Activated CD8-positive, alpha-beta memory T cell treated with anti-CD3 and anti-CD28 coated beads for 24 hours (primary cell): ENCODE data around the gene XAB2.

Source experiments
- DNase-seq: peaks from one replicate; pipeline ENCODE4 v3.0.0-alpha.2; 2020

The XAB2 gene

DNA sequence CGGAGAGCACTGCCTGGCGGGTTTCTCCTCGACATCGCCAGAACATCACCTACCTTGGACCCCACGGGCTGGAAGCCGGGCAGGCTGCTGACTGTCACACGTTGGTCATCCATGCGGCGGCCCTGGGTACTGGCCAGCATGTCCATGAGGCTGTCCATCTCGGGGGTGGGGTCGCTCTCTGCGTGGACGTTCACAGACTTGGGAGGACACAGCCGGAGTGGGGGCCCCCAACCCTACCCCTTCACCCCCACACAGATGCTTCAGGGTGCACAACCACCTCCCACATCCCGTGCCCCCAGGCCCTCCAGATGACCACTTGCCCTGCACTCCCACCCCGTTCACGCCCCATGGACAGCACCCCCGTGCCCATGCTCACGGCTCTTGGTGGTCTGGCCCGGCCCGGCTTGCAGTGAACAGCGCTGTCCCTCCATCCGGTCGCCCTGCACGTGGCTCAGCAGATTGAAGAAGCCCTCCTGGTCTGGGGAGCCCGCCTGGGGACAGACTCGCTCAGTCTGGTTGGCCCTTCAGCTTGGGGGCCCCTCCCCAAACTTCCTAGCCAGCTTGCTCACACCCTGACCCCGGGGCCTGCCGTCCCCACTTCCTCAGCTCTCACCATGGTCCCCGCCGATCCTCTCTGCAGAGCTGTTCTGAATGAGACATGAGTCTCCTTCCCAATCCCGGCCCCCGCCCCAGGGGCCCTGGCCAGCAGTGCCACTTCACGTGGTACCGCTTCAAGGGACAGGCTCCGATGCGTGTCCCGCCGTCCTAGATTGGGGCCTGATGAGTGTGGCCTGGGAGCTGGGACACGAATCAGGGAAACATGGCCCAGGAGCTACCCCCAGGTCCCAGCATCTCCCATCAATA, 3.2 kb upstream of the XAB2 start:
- no peak for DNase-seq

DNA sequence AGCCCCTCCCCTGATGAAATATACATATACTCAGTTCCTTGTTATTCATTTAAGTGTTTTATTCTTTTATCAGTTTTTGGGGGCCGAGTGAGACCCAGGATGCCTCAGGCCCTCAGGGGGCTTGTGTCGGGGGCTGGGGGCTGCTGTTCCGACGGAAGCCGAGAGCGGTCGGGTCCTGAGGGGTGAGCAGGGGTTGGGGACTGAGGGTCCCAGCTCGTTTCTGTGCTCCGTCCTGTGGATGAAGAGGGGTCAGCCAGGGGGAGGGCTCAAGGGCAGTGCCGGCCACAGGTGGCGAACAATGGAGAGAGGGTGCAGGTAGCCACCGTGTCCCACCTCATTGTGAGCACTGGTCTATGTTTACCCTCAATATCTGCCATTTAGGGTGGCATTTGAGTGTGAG, 2.2 kb upstream of the XAB2 start:
- no peak for DNase-seq

DNA sequence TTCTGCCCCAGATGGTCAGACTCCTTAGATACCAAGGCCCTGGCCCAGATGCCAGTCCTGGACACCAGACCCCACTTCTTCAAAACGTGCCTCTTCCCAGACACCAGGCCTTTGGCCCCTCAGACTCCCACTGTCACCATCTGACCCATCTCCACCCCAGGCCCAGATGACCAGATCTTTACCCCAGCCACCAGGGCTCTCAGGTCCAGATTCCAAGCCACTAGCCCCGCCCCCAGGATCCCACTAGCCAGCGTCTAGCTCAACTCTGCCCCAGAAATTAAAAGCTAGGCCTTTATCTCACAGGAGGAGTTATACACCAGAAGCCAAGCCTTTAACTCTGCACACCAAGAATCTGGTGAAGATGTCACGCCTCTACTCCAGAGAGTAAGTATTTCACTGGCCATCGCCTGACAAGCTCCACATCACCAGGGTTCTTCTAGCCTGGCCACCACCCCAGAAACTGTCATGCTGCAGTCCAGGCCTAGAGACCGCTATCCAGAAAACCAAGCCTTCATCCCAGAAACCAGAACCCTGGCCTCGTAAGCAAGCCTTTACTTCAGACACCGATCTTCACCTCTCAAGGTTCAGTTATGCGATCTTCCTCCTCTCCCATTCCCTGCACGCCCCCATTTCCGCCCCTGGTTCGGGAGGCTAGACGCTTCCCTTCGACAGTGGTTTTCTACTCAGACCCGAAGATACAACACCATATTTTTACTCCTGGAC, 595 bp downstream of the XAB2 start:
- DNase-seq, result no peak

DNA sequence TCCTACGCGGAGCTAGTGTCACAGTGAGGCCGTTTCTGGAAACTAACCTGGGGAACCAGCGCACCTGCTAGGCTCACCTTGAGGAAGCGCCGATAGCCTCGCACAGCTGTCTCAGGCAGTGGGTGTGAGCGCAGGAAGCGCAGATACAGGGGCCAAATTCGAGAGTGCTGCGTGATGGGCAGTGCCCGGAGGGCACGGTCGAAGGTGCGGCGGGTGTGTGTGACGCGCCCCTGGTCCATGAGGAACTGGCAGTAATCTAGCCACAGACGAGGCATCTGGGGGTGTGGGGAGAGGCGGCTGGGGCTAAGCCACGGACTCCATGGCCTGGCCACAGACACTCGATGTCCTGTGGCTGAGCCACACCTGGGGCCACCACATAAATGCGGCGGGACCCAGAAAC, 2.2 kb downstream of the XAB2 start:
- no peak for DNase-seq

DNA sequence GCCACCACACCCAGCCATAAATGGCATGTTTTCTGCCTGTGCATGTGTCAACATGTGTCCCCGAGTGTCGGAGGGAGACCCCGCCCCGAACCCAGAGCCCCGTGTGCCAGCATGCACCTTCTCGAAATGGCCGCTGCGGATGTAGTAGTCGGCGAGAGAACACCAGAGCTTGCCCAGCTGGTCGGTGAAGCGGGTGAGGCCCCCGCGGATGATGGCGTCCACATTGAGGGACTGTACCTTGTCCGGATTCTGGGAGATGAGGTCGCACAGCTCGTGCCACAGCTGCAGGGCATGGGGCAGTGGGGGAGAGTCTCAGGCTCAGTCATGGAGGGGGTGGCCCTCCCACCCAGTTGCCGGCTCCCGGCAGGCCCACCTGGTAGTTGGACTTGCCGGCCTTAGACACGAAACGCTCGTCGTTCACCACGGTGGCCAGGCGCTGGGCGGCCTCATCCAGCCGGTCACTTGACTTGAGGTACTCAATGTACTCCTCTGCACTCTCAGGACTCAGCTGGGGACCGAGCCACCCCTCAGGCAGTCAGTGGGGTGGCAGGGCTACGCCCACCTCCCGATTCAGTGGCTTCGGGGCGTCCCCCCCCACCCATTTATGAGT, 3.5 kb downstream of the XAB2 start:
- DNase-seq, result no peak

DNA sequence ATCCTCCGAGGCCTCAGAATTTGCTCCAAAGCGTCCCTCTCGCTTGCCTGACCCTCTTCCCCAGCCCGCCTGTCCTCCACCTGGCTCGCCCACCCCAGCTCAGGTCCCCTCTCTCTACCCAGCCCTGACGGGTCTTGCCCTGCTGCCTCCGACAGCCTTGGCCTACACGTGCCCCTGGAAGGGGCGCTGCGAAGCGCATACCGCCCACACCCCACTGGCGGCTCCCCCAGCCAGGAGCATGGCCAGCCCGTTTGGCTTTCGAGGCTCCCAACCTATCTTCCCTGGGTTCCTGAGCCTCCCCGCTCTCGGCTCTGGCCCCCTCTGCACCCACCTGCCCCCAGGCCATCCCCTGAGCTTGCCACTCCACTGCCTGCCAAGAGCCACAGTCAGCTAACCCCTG, 4.5 kb downstream of the XAB2 start:
- no peak for DNase-seq

DNA sequence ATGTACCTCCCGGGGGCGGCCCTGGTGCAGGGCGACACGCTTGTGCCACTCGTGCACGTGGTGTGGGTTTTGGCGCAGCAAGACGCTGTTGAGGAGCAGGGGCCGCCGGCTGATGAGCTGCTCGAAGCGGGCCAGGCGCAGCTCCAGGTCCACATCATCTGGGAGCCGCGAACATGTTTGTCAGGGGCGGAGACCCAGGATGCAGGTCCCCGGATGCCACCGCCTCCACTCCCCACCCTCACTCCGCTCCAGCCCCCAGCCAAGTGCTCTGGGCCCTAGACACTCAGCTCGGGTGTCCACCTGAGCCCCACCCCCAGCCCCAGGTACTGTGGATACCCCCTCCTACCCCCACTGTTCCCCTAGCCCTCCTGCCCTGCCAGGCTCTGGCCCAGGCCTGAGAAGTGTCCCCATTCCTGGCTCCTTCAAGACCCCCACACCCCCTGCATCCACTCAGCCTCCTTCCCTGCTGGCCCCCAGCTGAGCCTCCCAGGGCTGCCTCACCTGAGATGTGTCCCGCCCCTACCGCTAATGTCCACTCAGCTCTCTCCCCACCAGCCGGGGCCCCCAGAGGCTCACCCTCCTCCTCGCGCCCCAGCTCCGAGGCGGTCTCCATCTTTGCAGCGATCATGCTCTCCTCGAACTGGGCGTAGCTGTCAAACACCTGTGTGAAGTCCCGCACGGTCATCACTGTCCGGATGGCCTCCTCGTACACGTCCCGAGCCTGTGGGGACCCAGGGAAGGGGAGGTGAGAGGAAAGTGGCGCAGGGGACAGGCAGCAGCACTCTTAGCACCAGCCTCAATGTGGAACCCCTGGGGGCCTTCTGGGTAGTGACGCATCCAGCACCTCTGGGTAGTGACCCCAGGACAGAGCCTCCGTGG, 5.4 kb downstream of the XAB2 start:
- no peak for DNase-seq

DNA sequence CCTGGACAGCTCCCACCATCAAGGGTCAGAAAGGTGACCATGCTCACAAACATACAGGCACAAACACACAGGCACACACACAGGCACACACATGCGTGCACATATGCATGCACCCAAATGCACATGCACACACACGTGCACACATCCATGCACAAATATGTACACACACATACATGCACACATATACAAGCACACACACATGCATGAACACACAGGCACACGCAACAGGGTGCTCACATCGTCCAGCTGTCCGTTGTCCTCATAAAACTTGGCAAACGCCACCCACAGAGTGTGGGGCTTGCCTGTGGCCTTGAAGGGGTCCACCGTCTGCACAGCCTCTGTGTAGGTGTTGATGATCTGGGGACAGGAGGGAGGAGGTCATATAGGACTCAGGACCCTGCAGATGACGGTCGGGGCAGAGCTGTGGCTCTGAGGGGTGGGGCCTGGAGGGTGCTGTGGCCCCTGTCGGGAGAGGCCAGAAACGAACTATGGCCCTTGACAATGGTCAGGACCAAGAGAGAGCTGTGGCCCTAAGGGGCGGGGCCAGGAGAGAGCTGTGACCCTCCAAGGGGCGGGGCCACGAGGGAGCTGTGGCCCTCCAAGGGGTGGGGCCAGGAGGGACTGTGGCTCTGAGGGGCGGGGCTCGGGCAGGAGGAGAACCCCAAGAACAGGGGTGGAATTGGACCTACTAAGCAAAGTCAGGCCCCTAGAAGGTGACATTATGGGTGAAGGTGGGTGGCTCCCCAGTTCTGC, 6.2 kb downstream of the XAB2 start:
- no peak for DNase-seq

DNA sequence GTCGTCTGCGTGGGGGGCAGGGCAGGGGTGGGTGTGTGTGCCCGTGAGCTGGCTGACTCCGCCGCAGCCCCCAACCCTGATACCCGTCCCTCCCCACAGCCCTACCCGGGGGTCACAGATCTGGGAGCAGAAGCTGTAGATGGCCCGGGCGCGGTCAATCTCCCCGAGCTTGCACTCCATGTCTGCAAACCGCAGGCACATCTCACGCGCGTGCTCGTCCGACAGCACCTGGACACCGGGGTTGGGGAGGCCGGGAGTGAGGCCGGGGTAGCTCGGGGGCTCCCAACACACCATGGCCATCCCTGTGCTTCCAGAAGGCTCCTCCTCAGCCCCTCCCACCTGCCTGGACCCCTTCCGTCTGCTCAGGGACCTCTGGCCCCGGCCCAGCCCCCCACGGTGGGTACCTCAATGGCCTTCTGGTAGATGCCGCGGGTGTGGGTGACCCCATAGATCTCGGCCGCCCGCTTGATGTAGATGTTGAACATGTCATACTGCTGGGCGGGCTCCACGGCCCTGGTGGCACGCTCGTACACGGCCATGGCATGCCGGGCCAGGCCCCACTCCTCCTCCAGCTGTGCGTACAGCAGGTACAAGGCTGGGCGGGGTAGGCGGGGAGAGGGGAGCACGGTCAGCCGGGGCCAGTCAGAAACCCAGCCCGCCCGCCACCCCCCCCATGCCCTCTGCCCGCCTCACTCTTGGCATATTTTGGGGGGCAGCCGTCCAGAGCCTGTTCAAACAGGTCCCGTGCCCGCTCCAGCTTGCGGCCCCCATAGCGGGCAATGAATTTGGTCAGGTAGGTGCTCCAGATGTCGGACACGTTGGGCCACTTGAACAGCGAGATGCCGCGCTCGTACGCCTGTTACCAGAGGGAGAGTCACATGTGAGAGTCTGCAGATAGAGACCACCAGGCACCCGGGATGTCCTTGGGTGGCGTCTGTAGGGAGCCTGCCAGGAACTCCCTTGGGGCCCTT, 8.6 kb downstream of the XAB2 start:
- no peak for DNase-seq

DNA sequence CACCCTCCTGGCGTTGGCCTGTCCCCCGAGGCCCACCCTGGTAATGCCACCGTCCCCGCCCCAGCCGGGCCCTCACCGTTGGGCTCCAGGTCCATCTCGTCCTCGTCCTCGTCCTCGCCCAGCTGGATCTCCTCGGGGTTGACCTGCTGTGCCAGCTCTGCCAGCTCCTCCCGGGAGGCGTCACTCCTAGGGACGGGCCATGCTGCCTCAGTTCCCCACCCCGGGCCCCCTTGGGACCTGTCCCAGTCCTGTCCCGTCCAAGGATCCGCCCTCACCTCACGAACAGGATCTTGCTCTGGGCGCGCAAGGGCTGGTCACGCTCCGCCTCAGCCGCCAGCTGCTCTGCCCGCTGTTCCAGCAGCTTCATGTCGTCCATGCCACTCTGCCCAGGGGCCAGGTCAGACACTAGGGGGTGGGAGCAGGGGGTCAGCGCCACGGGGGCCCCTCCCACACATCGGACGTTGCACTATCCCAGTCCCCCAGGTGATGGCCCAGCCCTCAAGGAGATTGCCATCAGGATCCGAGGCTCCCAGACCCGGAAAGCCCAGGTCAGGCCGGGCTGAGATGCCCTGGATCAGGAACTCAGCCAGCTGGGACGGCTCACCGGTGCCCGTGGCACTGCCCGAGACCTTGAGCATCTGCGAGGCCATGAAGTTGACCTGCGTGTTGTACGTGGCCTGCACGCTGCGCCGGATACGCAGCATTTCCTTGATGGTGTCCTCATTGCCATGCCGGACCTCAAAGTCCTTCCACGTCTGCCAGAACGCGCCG, 9.5 kb downstream of the XAB2 start:
- no peak for DNase-seq

DNA sequence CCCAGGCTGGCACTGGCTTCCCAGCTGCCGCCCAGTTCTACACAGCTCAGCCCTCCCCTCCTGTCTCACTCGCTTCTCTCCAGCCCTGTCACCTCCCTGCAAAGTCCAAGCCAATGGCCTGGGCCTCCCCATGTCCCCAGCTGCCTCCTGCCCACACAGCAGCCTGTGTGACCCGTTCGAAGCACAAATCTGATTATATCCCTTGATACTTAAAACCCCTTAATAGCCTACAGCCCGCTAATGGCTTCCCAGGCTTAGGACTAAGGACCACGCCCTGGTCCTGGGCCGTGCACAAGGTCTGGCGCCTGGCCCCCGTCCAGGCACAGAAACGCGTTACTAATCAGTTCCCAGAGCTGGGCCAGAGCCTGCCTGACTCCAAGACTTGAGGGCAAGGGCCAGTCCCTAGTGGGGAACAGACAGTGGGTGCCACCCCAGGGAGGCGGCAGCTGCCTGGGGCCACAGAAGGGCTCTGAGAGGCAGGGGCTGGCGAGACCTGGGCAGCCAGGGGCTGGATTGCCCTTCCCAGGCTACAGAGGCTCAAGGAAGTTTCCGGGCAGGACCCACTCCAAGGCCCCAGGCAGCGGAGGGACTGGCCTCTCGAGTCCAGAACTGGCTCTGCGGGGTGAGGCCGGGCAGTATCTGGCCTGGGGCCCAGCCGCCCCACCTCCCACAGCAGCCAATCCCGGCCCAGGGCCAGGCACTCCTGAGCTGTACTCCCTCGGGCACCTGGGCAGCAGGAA, 10.4 kb downstream of the XAB2 start:
- no peak for DNase-seq

DNA sequence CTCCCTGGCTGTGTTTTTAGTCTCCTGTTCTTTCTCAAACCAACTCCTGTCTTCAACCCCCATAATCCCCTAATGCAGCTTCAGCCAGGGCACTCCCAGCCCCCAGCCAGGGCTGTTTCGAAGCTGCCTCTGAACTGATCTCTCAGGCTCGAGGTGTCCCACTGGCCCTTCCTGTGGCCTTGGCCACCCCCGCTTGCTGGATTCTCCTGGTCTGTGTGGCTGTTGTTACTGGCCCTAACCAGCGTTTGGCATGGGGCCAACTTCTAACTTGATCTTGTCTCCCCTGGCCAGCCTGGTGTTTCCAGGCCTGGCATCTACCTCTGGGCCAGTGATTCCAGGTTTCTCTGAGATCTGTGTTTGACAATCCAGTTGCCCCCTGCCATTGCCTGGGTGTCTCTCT, 11.0 kb downstream of the XAB2 start:
- no peak for DNase-seq

DNA sequence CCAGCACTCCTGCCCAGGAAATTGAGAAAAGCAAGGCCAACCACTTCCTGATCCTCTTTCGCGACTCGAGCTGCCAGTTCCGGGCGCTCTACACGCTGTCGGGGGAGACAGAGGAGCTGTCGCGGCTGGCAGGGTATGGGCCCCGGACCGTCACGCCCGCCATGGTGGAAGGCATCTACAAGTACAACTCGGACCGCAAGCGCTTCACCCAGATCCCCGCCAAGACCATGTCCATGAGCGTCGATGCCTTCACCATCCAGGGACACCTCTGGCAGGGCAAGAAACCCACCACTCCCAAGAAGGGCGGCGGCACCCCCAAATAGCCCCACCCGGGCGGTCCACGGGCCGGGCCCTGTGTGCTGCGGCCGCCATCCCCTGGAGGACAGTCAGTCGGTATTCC, 11.6 kb downstream of the XAB2 start:
- DNase-seq, result no peak

DNA sequence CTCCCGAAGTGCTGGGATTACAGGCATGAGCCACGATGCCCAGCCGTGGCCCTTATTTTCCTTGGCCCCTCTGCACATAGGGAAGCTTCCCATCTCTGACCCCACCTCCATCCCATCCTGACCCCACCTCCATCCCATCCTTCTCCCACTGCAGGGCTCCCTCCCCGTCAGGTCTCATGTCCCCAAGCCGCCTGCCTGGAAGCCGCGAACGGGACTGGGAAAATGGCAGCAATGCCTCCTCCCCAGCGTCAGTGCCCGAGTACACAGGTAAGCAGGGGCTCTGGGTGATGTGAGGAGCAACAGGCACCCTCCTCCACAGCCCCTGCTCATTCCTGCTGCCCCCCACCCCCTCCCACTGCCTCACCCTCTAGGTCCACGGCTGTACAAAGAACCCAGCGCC, 12.2 kb downstream of the XAB2 start:
- DNase-seq, result no peak

DNA sequence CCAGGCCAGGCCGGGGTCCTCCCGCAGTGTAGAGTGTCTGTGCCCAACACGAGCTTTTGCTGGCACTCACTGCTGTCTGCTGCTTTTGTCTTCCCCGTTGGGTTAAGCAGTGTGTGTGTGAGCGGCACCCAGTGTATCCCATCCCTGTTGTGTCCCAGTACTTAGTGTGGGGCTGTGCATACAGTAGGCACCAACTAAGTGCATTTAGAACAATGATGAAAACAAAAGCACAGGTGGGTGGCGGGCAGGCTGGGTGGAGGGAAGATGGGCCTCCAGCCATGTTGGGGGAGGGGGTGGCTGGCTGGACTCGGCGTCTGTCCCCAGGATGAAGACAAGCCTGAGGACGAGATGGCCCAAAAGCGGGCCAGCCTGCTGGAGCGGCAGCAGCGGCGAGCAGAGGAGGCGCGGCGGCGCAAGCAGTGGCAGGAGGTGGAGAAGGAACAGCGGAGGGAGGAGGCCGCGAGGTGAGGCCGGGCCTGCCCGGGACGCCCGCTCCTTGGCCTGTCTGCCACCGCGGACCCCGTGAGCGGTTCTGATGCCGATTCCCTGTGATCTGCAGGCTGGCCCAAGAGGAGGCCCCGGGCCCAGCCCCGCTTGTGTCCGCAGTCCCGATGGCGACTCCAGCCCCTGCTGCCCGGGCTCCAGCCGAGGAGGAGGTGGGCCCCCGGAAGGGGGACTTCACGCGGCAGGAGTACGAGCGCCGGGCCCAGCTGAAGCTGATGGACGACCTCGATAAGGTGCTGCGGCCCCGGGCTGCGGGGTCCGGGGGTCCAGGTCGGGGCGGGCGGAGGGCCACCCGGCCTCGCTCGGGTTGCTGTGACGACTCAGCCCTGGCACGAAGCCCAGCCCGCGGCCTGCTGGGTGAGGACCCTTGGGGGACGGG, 14.2 kb downstream of the XAB2 start:
- no peak for DNase-seq

DNA sequence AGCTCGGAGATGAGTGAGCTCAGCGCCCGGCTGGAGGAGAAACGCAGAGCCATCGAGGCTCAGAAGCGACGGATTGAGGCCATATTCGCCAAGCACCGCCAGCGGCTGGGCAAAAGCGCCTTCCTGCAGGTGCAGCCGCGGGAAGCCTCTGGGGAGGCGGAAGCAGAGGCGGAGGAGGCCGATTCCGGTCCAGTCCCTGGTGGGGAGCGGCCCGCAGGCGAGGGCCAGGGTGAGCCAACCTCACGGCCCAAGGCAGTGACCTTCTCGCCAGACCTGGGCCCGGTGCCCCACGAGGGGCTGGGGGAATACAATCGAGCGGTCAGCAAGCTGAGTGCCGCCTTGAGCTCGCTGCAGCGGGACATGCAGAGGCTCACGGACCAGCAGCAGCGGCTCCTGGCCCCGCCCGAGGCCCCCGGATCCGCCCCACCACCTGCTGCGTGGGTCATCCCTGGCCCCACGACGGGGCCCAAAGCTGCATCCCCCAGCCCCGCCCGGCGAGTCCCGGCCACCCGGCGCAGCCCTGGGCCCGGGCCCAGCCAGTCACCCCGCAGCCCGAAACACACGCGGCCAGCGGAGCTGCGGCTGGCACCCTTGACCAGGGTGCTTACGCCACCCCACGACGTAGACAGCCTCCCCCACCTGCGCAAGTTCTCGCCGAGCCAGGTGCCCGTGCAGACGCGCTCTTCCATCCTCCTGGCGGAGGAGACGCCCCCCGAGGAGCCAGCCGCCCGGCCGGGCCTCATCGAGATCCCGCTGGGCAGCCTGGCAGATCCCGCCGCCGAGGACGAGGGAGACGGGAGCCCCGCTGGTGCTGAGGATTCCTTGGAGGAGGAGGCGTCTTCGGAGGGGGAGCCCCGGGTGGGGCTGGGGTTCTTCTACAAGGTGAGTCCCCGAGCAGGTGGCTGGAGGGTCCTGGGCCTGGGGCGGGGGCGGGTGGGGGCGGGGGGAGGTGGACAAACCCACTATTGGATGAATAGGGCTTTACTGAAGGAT, 16.8 kb downstream of the XAB2 start:
- no peak for DNase-seq
